ENCODE data around the gene GULP1. TPM values are rescaled to one million over a fixed set of nuclear protein-coding genes. Genes with fewer than 3 reads are reported as not detected.
"Not testable (repeated sequence)": the region's sequence is repeated elsewhere in the genome, so short reads cannot be mapped to it uniquely, and the experiment has no call there.

GULP1 gene
- polyA plus RNA-seq, 3 donors: 51.1 to 66.6 (median 60.2) TPM

GRCh38 chr2:188443207-188443606 lies 151.5 kb downstream of the GULP1 start:
- peak in 1 of 11 donors; percentile 5 for DNase-seq (ENCODE audit: extremely low read depth in 1 of 11, low read depth in 9 of 11, low spot score in 4 of 11)

GRCh38 chr2:188444106-188444835 lies 152.6 kb downstream of the GULP1 start:
- no peak for DNase-seq (ENCODE audit: extremely low read depth in 1 of 11, low read depth in 9 of 11, low spot score in 4 of 11)

- DNase-seq (ENCODE audit: extremely low read depth in 1 of 11, low read depth in 9 of 11, low spot score in 4 of 11): no peak
These were observed 157.9 kb downstream of the GULP1 start for GRCh38 chr2:188449561-188449960.

DNA sequence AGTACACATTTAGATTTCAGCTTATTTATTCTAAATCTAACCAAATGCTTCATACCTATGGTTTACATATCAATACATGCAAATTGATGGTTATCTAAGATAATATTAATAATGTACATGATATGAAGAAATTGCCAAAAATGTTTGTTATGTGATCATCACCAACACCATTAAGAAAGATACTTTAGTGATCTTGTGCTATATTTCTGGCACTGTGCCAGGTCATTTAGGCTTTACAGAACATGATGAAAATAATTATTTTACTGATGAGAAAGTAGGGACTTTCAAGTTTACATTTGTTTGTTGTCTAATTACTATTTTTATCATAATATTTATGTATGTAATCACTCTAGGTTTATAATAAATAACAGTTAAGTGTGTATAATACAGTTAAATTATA lies 158.3 kb downstream of the GULP1 start:
- DNase-seq (ENCODE audit: extremely low read depth in 1 of 11, low read depth in 9 of 11, low spot score in 4 of 11): no peak

DNA sequence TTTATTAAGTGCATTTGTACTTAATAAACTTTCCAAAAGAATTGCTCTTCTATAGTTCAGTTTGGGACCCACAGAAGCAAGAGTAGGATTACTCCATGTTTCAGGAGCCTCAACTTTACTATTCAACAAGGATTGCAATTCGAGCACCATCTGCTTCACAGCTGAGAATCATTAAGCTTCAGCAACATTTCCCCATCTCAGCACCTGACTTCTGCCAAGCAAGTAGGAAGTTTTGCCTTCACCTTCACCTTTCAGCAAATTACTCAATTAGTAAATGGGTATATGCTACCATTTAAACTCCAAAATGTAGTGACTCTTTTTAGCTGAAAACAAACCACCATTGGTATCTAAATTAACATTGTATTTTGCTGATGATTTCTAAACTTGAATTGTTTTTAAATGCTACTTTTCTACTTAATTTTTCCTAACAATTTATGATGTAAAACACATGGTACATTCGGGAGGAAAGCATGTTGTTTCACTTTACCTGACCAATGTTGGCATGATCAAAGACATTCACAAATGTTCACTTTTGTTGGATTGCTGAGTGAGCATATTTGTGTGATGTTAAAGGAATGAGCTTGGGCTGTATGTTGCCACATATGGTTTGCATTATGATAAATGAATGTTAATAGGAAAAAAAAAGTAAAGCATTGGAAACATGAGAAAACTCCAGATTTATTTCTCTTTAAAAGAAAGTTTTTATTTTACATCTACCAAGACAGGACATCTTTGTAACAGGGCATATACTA lies 159.2 kb downstream of the GULP1 start:
- DNase-seq (ENCODE audit: extremely low read depth in 1 of 11, low read depth in 9 of 11, low spot score in 4 of 11): no peak

DNA sequence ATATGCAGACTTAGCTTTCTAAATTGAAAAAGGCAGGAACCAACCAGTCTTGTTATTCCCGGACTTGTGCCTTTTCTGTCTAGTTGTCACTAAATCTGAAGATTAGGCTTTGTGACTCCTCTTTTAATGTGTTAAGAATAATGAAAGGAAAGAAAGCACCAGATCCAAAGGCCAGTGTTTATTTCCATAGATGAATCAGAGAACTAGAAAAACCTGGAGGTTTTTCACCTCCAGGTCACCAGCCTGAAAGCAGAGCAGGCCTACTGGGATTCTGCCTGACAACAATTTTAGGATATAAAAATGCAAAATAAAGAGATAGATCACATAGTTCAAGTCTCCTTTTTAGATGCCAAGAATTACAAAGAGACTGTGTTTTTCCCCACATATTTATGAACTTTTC lies 160.4 kb downstream of the GULP1 start:
- no peak for DNase-seq (ENCODE audit: extremely low read depth in 1 of 11, low read depth in 9 of 11, low spot score in 4 of 11)

DNA sequence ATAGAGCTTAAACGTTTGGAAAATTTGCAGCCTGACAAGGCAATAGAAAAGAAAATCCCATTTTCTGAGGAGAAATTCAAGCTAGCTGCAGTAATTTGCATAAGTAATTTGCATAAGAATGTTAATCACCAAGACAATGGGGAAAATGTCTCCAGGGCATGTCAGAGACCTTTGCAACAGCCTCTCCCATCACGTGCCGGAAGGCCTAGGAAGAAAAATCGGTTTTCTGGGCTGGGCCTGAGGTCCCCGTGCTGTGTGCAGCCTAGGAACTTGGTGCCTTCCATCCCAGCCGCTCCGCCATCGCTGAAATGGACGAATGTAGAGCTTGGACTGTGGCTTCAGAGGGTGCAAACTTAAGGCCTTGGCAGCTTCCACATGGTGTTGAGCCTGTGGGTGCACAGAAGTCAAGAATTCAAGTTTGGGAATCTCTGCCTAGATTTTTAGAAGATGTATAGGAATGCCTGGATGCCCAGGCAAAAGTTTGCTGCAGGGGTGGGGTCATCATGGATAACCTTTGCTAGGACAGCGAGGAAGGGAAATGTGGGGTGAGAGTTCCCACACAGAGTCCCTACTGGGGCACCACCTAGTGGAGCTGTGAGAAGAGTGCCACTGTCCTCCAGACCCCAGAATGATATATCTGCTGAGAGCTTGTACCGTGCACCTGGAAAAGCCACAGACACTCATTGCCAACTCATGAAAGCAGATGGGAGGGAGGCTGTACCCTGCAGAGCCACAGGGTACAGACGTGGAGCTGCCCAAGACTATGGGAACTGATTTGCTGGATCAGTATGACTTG lies 164.6 kb downstream of the GULP1 start:
- no peak for DNase-seq (ENCODE audit: extremely low read depth in 1 of 11, low read depth in 9 of 11, low spot score in 4 of 11)

GRCh38 chr2:188459061-188459460 lies 167.4 kb downstream of the GULP1 start:
- DNase-seq (ENCODE audit: extremely low read depth in 1 of 11, low read depth in 9 of 11, low spot score in 4 of 11): no peak

DNA sequence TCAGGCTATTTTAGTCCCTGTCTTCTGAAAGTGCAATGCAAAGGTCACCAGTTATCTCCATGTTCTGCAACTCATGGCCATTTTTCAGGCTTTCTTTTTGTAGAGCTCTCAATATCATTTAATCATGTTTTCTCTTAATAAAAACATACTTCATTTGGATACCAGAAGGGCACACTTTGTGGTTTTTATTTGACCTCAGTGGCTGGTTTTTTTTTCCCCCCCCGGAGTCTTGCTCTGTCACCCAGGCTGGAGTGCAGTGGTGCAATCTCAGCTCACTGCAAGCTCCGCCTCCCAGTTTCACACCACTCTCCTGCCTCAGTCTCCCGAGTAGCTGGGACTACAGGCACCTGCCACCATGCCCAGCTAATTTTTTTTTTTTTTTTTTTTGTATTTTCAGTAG lies 174.4 kb downstream of the GULP1 start:
- DNase-seq (ENCODE audit: extremely low read depth in 1 of 11, low read depth in 9 of 11, low spot score in 4 of 11): not testable (repeated sequence)

GRCh38 chr2:188466761-188467160 lies 175.1 kb downstream of the GULP1 start:
- DNase-seq (ENCODE audit: extremely low read depth in 1 of 11, low read depth in 9 of 11, low spot score in 4 of 11): no peak

- no peak for DNase-seq (ENCODE audit: extremely low read depth in 1 of 11, low read depth in 9 of 11, low spot score in 4 of 11)
These were observed 179.5 kb downstream of the GULP1 start for GRCh38 chr2:188471166-188471565.

DNA sequence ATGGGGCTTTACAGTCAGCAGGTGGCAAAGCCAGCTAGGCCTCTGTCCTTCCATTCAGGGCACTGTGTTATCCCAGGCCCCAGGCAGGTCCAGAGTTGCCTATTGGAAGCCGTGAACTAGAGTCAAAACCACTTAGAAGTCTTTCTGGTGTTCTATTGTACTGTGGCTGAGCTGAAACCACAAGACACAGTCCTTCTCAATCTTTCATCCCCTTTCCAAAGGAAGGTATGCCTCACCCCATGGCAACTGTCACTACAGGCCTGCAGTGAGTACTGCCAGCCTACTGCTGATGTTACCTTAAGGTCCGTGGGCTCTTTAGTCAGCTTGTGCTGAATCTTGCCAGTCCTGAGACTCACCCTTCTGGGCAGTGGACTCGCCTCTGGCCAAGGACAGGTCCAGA lies 181.6 kb downstream of the GULP1 start:
- DNase-seq (ENCODE audit: extremely low read depth in 1 of 11, low read depth in 9 of 11, low spot score in 4 of 11): no peak

GRCh38 chr2:188474316-188474715 lies 182.6 kb downstream of the GULP1 start:
- no peak for DNase-seq (ENCODE audit: extremely low read depth in 1 of 11, low read depth in 9 of 11, low spot score in 4 of 11)

- no peak for DNase-seq (ENCODE audit: extremely low read depth in 1 of 11, low read depth in 9 of 11, low spot score in 4 of 11)
These were observed 184.3 kb downstream of the GULP1 start for GRCh38 chr2:188475945-188476344.

DNA sequence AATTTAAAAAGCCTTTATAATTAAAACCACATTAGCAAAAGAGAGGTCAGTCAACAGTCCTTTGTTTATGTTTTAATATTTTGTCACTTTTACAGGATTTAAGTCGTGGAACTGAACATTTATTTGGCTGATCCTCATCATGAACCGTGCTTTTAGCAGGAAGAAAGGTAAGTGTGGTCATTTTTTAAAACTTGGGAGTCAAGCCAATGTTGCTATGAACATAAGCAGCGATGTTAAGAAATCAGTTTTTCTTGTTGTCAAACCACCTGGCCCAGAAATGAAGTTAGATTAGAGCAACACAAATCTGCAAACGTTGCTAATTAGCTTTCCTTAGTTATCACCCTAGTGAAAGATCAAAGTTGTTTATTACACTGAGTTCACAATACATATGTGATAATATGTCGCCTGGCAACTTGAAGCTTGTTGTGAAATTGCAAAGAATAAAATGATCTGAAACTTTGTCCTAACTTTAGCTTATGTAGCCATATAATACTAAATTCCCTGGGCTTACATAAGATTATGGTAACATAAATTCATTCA lies 186.0 kb downstream of the GULP1 start:
- DNase-seq (ENCODE audit: extremely low read depth in 1 of 11, low read depth in 9 of 11, low spot score in 4 of 11): no peak

GRCh38 chr2:188478724-188479123 lies 187.1 kb downstream of the GULP1 start:
- no peak for DNase-seq (ENCODE audit: extremely low read depth in 1 of 11, low read depth in 9 of 11, low spot score in 4 of 11)

DNA sequence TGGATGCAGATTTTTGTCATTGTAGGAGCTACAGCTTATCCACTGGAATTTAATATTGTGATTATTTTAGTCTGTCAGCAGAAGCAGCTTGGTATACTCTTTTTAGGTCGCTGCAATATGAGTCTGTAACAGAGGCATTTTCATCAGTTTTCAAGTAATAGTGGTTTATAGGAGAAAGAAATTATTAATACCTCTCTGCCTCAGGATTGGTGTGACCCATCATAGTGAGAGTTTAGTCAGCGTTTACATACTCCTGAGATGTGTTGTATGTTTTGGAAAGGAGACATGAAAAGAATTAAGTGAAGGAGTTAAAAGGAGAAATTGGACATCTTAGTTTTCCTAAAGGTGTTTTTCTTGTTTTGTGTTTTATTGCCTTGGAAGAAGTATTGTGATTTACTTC lies 189.8 kb downstream of the GULP1 start:
- DNase-seq (ENCODE audit: extremely low read depth in 1 of 11, low read depth in 9 of 11, low spot score in 4 of 11): no peak

DNA sequence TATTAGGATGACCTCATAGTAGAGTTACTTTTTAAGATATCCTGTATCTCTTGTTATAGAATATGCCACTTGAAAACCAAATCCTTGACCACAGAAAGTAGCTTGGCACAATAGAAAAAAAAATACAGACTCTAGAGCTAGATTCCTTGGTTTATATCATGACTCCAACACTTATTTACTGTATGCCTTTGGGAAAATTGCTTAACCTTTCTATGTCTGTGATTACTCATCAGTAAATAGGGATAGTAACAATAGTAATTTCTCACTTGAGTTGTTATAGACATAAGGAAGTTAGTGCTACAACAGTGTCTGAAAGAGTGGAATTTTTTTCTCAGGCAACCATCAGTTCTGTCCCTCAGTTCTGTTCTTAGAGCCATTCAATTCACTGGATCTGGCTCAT lies 193.8 kb downstream of the GULP1 start:
- DNase-seq (ENCODE audit: extremely low read depth in 1 of 11, low read depth in 9 of 11, low spot score in 4 of 11): no peak

DNA sequence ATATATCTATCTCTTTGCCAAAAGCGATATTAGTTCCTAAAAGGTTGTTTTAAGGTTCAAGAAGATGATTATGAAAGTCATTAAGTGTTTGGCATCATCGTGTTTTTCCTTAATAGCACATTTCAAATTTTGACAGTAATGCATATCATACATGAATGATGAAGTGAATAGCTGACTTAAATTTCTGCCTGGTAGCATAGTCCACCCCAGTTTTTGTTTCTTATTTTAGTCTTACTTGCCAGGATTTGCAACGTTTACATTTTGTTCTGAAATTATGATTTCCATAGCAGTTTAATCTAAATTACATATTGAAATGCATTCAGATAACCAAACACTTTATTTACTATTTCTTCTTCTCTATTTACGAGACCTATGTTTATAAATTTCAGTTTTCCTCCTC lies 201.1 kb downstream of the GULP1 start:
- DNase-seq (ENCODE audit: extremely low read depth in 1 of 11, low read depth in 9 of 11, low spot score in 4 of 11): no peak

- no peak for DNase-seq (ENCODE audit: extremely low read depth in 1 of 11, low read depth in 9 of 11, low spot score in 4 of 11)
These were observed 203.2 kb downstream of the GULP1 start for GRCh38 chr2:188494906-188495305.

All from renal cortex interstitium (tissue), 11 donors.